ENCODE data around the gene ASF1B.

ASF1B gene

GRCh38 chr19:14156971-14157717 lies 20.8 kb upstream of the ASF1B start:
- Mint-ChIP-seq H3K27me3 (ENCODE audit: low read depth) (no peaks in the 10 kb centered on the region), H3K9me3 (no peaks in the 10 kb centered on the region), H3K27ac (no peak overlapping the region), H3K36me3 (ENCODE audit: low read depth) (peaks cover 41% of the 10 kb centered on the region), H3K4me3 (no peak overlapping the region), H3K4me1 (no peaks in the 10 kb centered on the region)
- TF ChIP-seq, protein P1, sequence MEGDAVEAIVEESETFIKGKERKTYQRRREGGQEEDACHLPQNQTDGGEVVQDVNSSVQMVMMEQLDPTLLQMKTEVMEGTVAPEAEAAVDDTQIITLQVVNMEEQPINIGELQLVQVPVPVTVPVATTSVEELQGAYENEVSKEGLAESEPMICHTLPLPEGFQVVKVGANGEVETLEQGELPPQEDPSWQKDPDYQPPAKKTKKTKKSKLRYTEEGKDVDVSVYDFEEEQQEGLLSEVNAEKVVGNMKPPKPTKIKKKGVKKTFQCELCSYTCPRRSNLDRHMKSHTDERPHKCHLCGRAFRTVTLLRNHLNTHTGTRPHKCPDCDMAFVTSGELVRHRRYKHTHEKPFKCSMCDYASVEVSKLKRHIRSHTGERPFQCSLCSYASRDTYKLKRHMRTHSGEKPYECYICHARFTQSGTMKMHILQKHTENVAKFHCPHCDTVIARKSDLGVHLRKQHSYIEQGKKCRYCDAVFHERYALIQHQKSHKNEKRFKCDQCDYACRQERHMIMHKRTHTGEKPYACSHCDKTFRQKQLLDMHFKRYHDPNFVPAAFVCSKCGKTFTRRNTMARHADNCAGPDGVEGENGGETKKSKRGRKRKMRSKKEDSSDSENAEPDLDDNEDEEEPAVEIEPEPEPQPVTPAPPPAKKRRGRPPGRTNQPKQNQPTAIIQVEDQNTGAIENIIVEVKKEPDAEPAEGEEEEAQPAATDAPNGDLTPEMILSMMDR (IDR thresholded peaks at IDR 0.05; ENCODE audit: unreplicated experiment in 3 of 3), result no peak

DNA sequence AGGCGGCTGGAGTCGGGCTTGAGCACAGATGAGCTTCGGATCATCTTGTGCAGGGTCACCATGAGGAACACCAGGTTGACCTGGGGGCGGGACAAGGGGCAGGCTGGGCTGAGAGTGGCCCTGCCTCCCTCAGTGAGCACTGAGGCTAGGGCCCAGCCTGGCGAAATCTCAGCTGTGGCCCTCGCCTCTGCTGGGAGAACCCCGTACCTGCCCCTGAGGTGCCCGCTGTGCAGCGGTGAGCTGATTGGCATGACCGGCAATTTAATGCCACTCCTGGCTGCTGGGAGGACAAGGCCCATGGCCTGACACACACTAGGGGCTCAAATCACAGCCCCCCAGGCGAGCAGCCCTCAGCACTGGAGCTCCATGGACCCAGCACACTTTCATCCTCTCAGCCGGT lies 19.7 kb upstream of the ASF1B start:
- TF ChIP-seq, protein P1 (IDR thresholded peaks at IDR 0.05; ENCODE audit: unreplicated experiment in 3 of 3), result no peak
- H3K9me3 Mint-ChIP-seq, result no peaks in the 10 kb centered on the region
- H3K4me3 Mint-ChIP-seq, result no peak overlapping the region
- H3K27ac Mint-ChIP-seq, result no peak overlapping the region
- no peaks in the 10 kb centered on the region for H3K27me3 Mint-ChIP-seq (ENCODE audit: low read depth)
- no peaks in the 10 kb centered on the region for H3K4me1 Mint-ChIP-seq
- H3K36me3 Mint-ChIP-seq (ENCODE audit: low read depth), result peaks cover 45% of the 10 kb centered on the region

DNA sequence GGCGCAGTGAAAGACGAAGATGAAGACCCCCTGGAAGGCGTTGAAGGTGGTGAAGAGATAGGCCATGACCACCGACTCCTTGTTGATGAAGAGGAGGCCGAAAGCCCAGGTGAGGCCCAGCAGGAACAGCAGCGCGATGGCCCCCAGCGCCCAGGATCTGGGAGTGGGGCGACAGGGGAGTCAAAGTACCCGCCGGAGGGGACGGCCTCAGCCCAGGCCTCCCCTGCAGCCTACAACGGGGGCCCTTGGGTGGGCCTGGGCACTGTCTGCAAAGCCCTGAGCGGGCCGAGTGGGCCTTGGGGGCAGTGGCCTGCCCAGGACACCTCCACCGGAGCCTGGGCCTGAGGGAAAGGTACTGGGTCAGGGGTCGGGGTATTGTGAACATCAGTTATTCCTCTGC lies 19.0 kb upstream of the ASF1B start:
- Mint-ChIP-seq H3K27ac (no peak overlapping the region), H3K9me3 (no peaks in the 10 kb centered on the region), H3K4me1 (no peaks in the 10 kb centered on the region), H3K36me3 (ENCODE audit: low read depth) (peaks cover 45% of the 10 kb centered on the region), H3K27me3 (ENCODE audit: low read depth) (no peaks in the 10 kb centered on the region), H3K4me3 (no peak overlapping the region)
- TF ChIP-seq, protein P1 (IDR thresholded peaks at IDR 0.05; ENCODE audit: unreplicated experiment in 3 of 3), result no peak

DNA sequence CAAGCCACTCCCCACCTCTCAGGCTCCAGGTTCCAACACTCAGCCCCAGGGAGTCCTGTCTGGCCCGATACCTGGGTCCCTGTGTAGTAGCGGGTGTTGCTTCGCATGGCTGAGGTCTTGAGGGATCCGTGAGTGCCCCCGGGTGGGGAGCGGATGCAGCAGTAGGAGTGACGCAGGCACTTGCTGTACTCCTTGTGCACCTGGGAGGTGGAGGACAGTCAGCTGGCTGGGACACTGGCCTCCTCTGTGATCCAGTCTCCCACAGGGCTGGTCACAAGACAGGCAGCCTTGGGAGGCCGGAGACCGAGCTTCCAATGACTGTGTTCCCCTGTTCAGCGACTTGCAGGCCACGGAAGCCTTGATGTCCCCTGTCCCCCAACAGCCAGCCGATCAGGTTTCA lies 16.3 kb upstream of the ASF1B start:
- TF ChIP-seq, protein P1 (IDR thresholded peaks at IDR 0.05; ENCODE audit: unreplicated experiment in 3 of 3), result no peak
- peaks cover 3% of the 10 kb centered on the region for H3K27me3 Mint-ChIP-seq (ENCODE audit: low read depth)
- H3K4me1 Mint-ChIP-seq, result peaks cover 10% of the 10 kb centered on the region
- peaks cover 37% of the 10 kb centered on the region for H3K36me3 Mint-ChIP-seq (ENCODE audit: low read depth)
- H3K9me3 Mint-ChIP-seq, result no peaks in the 10 kb centered on the region
- H3K4me3 Mint-ChIP-seq, result no peak overlapping the region
- H3K27ac Mint-ChIP-seq, result peak overlapping the region in 1 of 3 experiments; percentile 17

GRCh38 chr19:14150770-14151661 lies 14.6 kb upstream of the ASF1B start:
- Mint-ChIP-seq H3K9me3 (no peaks in the 10 kb centered on the region), H3K36me3 (ENCODE audit: low read depth) (peaks cover 27% of the 10 kb centered on the region), H3K4me1 (peaks cover 18% of the 10 kb centered on the region), H3K27ac (no peak overlapping the region), H3K4me3 (no peak overlapping the region), H3K27me3 (ENCODE audit: low read depth) (peaks cover 4% of the 10 kb centered on the region)
- TF ChIP-seq, protein P1 (IDR thresholded peaks at IDR 0.05; ENCODE audit: unreplicated experiment in 3 of 3), result no peak

All from nephron (organoid).